K562 (cell line): ENCODE measurements around the gene RPS6KA2. TPM values are rescaled to one million over a fixed set of nuclear protein-coding genes. Genes with fewer than 3 reads are reported as not detected.

ENCODE experiments used
- ATAC-seq: fragments of 200-7000 bp; cut with Tn5 transposase; 3 replicates; pipeline ENCODE4 v1.9.1; 2020; ENCODE audit warnings: moderate library complexity
- BruUV-seq: library from RNA; stranded (reverse); fragments of 400-500 nt; replicated peaks from 2 replicates; lab custom pipeline; 2021; lab: Mats Ljungman, UMichigan
- CTCF ChIA-PET: fragments of 300-600 bp; formaldehyde crosslinking; extraction: SDS; loops from one replicate; lab custom pipeline; 2021; ENCODE audit warnings: low intra/inter-chr PET ratio; lab: Yijun Ruan, JAX
- POLR2A ChIA-PET: fragments of 300-600, 350-650 bp; sonication (Branson Sonifier 250); formaldehyde crosslinking; extraction: SDS; loops from one replicate; lab custom pipeline; 2021; ENCODE audit warnings: antibody characterized with exemption, inconsistent platforms; lab: Yijun Ruan, JAX
- DNase-seq, 4 experiments: peaks; one replicate each; pipeline versions ENCODE4 v3.0.0 to v3.0.0-alpha.2; 2011 to 2018; ENCODE audit warnings: low spot score in 3 of 4, mixed read lengths in 3 of 4; ENCODE audit errors: extremely low read depth in 1 of 4
- FAIRE-seq: peaks from 2 replicates; lab custom pipeline; 2011; peaks lifted over from hg19 to GRCh38; lab: Jason Lieb, UNC
- H2AFZ ChIP-seq: 2 replicates; pipeline ENCODE4 v1.6.0; 2011; ENCODE audit warnings: low read depth, low read length, control low read depth, inconsistent platforms
- H3K27ac ChIP-seq: fragments of 200-600 bp; 3 replicates; pipeline ENCODE4 v1.8.0; 2011; ENCODE audit warnings: low read depth, mild to moderate bottlenecking, control low read depth, inconsistent platforms, low read length, moderate library complexity, mixed read lengths; ENCODE audit errors: extremely low read depth
- H3K27me3 ChIP-seq, 2 experiments: fragments of 300-600 bp in 1 of 2; 2 replicates in 1 of 2; 3 replicates in 1 of 2; pipeline versions ENCODE4 v1.6.0 to v1.8.0; 2011; ENCODE audit warnings: inconsistent platforms in 2 of 2, low read length in 2 of 2, mild to moderate bottlenecking in 1 of 2, mixed read lengths in 1 of 2, moderate library complexity in 1 of 2; ENCODE audit not compliant: control insufficient read depth in 2 of 2, insufficient read depth in 2 of 2
- H3K36me3 ChIP-seq: fragments of 300-600 bp; 3 replicates; pipeline ENCODE4 v1.8.0; 2011; ENCODE audit warnings: mild to moderate bottlenecking, low read length, inconsistent platforms; ENCODE audit not compliant: control insufficient read depth, insufficient read depth
- H3K4me1 ChIP-seq, 2 experiments: fragments of 200-600 bp in 1 of 2; replicated peaks in 1 of 2; 2 replicates in 1 of 2; 3 replicates in 1 of 2; pipeline versions ENCODE4 v1.5.1 to v1.8.0; 2011; ENCODE audit warnings: inconsistent platforms in 2 of 2, low read length in 2 of 2, mild to moderate bottlenecking in 1 of 2, mixed read lengths in 1 of 2, moderate library complexity in 1 of 2; ENCODE audit not compliant: control insufficient read depth in 2 of 2, insufficient read depth in 2 of 2
- H3K4me2 ChIP-seq: 2 replicates; pipeline ENCODE4 v1.6.1; 2011; ENCODE audit warnings: low read length, control low read depth, inconsistent platforms, mixed read lengths; ENCODE audit not compliant: insufficient read depth
- H3K4me3 ChIP-seq: fragments of 200-600 bp; sonication (generic), shearing (Covaris generic); 2 replicates; pipeline ENCODE4 v1.5.1; 2016; ENCODE audit warnings: control low read depth, inconsistent platforms
- H3K79me2 ChIP-seq: fragments of 200-600 bp; 3 replicates; pipeline ENCODE4 v1.8.0; 2011; ENCODE audit warnings: low read length, inconsistent platforms; ENCODE audit not compliant: control insufficient read depth, insufficient read depth
- H3K9ac ChIP-seq, 2 experiments: 2 replicates each; pipeline versions ENCODE4 v1.6.0 to v1.6.1; 2011; ENCODE audit warnings: low read depth in 2 of 2, low read length in 2 of 2, control low read depth in 1 of 2, inconsistent platforms in 1 of 2, mild to moderate bottlenecking in 1 of 2, mixed read lengths in 1 of 2; ENCODE audit not compliant: insufficient read depth in 1 of 2
- H3K9me1 ChIP-seq: one replicate; pipeline ENCODE4 v1.6.0; 2011; ENCODE audit warnings: inconsistent platforms, mild to moderate bottlenecking, low read length, moderate library complexity; ENCODE audit not compliant: control insufficient read depth, insufficient read depth
- H3K9me3 ChIP-seq: replicated peaks from 2 replicates; pipeline ENCODE4 v1.5.1; 2011; ENCODE audit warnings: low read depth, low read length, inconsistent platforms; ENCODE audit not compliant: control insufficient read depth, insufficient read depth
- H4K20me1 ChIP-seq: replicated peaks from 2 replicates; pipeline ENCODE4 v1.6.1; 2011; ENCODE audit warnings: low read length, inconsistent platforms, mixed read lengths; ENCODE audit not compliant: control insufficient read depth, insufficient read depth
- BRF1 ChIP-seq: IDR thresholded peaks from 3 replicates; pipeline ENCODE4 v1.6.1; 2011; ENCODE audit warnings: borderline replicate concordance, mild to moderate bottlenecking; ENCODE audit not compliant: insufficient read length; ENCODE audit errors: extremely low read depth
- FOXA3 ChIP-seq, 2 experiments: fragments of 450-650 bp in 1 of 2; sonication (generic) in 1 of 2; formaldehyde crosslinking; IDR thresholded peaks in 1 of 2; conservative IDR thresholded peaks in 1 of 2; 2 replicates each; pipeline versions ENCODE4 v1.4.0 to v1.8.0; 2020 to 2022; ENCODE audit warnings: mild to moderate bottlenecking in 2 of 2, missing genetic modification reagents in 1 of 2
- HIVEP1 ChIP-seq: fragments of 250-450 bp; sonication (Bioruptor Pico); IDR thresholded peaks from 2 replicates; pipeline ENCODE4 v1.4.0; 2020; ENCODE audit warnings: mild to moderate bottlenecking
- NFXL1 ChIP-seq: fragments of 450-650 bp; formaldehyde crosslinking; IDR thresholded peaks from 2 replicates; pipeline ENCODE4 v1.4.0; 2021; ENCODE audit warnings: mild to moderate bottlenecking
- POLR3A ChIP-seq: IDR thresholded peaks from 2 replicates; pipeline ENCODE4 v1.6.1; 2011; ENCODE audit warnings: borderline replicate concordance, mild to moderate bottlenecking, moderate library complexity; ENCODE audit not compliant: insufficient read length, insufficient read depth; ENCODE audit errors: extremely low read depth
- RBM22 ChIP-seq: fragments of 200-400 bp; formaldehyde crosslinking; IDR thresholded peaks from 2 replicates; pipeline ENCODE4 v1.6.1; 2018; ENCODE audit warnings: low read length, low read depth; ENCODE audit not compliant: poor library complexity, severe bottlenecking
- TAF15 ChIP-seq: fragments of 200-400 bp; formaldehyde crosslinking; IDR thresholded peaks from 2 replicates; pipeline ENCODE4 v1.6.1; 2017; ENCODE audit warnings: mild to moderate bottlenecking, low read depth, low read length, moderate library complexity
- WGBS: fragments of 100-300 bp; shearing (Covaris generic); methylation state at CpG from one replicate; pipeline ENCODE4 v1.1.6; 2016; ENCODE audit warnings: low coverage, mixed read lengths; ENCODE audit not compliant: insufficient coverage; ENCODE audit errors: missing lambda C conversion rate; 5-methylcytosine and 5-hydroxymethylcytosine counted together
- in situ Hi-C: fragments of 300-500 bp; cut with MboI; formaldehyde crosslinking; loops from 4 replicates; pipeline ENCODE4 v1.15.0; 2018; ENCODE audit warnings: inconsistent platforms, mixed read lengths
- intact Hi-C: fragments of 100-400 bp; cut with micrococcal nuclease; formaldehyde crosslinking; loops from 2 replicates; pipeline ENCODE4 v1.14.2; 2022
- polyA plus RNA-seq, 8 experiments: library from polyadenylated mRNA; depleted of rRNA in 4 of 8; stranded (reverse) in 5 of 8; unstranded in 3 of 8; fragments of >200 nt; fragmentation: Nextera tagmentation in 2 of 8; fragmentation: Illumina TruSeq in 1 of 8; extraction: Ambion mirVana in 2 of 8; extraction: Trizol in 1 of 8; gene quantifications; 2 replicates each; pipeline versions ENCODE4 v1.2.1 to v1.2.3, GENCODE V29; 2011 to 2014; ENCODE audit warnings: inconsistent platforms in 1 of 8, missing spikeins in 1 of 8
- total RNA-seq, 7 experiments: library from RNA; depleted of rRNA in 6 of 7; stranded (reverse); fragments of >200 nt in 6 of 7; fragmentation: Illumina TruSeq in 2 of 7; extraction: Trizol in 2 of 7; gene quantifications; 2 replicates each; pipeline versions ENCODE4 v1.2.1 to v1.2.3, GENCODE V29; 2011 to 2021; ENCODE audit warnings: low replicate concordance in 1 of 7
- TF ChIP-seq, protein P1 (sequence below): fragments of 450-650 bp; IDR thresholded peaks from 2 replicates; pipeline ENCODE4 v1.6.1; 2016; ENCODE audit warnings: mild to moderate bottlenecking
- TF ChIP-seq, protein P2 (sequence below): sonication (generic); formaldehyde crosslinking; IDR thresholded peaks from 2 replicates; pipeline ENCODE4 v1.8.1; 2022; ENCODE audit warnings: missing genetic modification reagents
- TF ChIP-seq, protein P3 (sequence below): fragments of 250-450 bp; sonication (Bioruptor Pico); IDR thresholded peaks from 2 replicates; pipeline ENCODE4 v1.5.0; 2021

Gene RPS6KA2
- total and polyA plus RNA-seq, 9 of the 15 experiments (the other 6 are each of a cell fraction or from before 2014, with no cell fraction given): 0.29 to 1.00 (median 0.53) TPM

DNA sequence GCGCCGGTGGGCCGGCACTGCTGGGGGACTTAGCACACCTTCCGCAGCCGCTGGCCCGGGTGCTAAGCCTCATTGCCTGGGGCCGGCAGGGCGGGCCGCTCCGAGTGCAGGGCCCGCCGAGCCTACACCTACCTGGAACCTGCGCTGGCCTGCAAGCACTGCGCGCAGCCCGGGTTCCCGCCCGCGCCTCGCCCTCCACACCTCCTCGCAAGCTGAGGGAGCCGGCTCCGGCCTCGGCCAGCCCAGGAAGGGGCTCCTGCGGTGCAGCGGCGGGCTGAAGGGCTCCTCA lies 233.6 kb downstream of the RPS6KA2 start:
- 31% methylated on average over 24 of the region's 27 CpGs for WGBS
- in situ Hi-C loops (no loop called here), intact Hi-C loops (no loop called here)
- H3K27ac ChIP-seq: no peak overlapping the region
- no peak overlapping the region for H2AFZ ChIP-seq
- peaks cover 42 to 75% of the 10 kb centered on the region in 2 experiments for H3K27me3 ChIP-seq
- no peak for FAIRE-seq
- H3K9ac ChIP-seq: no peak overlapping the region
- peaks cover 0 to 9% of the 10 kb centered on the region in 2 experiments; a peak in 1 of 5 replicates for H3K4me1 ChIP-seq
- H3K79me2 ChIP-seq: no peaks in the 10 kb centered on the region
- POLR2A ChIA-PET: interaction anchor here (0.6 to 1.0 kb wide), 6 partner anchors 13 to 366 kb away, joined by 3 to 5 read pairs (median 4); no protein-coding TSS in a partner anchor
- H4K20me1 ChIP-seq: no peaks in the 10 kb centered on the region
- CTCF ChIA-PET: no interaction called here
- DNase-seq: no peak
- no peaks in the 10 kb centered on the region for H3K9me1 ChIP-seq
- no peaks in the 10 kb centered on the region for H3K36me3 ChIP-seq
- no peak overlapping the region for H3K4me3 ChIP-seq
- TF ChIP-seq RBM22 (no peak), POLR3A (no peak), NFXL1 (CRISPR knock-in tag) (no peak), TAF15 (no peak), HIVEP1 (CRISPR knock-in tag) (no peak), FOXA3 (CRISPR knock-in tag; conservative IDR thresholded peaks at IDR 0.05 in 1 of 2, IDR thresholded peaks at IDR 0.05 in 1 of 2) (no peak), BRF1 (no peak)
- TF ChIP-seq, protein P1, sequence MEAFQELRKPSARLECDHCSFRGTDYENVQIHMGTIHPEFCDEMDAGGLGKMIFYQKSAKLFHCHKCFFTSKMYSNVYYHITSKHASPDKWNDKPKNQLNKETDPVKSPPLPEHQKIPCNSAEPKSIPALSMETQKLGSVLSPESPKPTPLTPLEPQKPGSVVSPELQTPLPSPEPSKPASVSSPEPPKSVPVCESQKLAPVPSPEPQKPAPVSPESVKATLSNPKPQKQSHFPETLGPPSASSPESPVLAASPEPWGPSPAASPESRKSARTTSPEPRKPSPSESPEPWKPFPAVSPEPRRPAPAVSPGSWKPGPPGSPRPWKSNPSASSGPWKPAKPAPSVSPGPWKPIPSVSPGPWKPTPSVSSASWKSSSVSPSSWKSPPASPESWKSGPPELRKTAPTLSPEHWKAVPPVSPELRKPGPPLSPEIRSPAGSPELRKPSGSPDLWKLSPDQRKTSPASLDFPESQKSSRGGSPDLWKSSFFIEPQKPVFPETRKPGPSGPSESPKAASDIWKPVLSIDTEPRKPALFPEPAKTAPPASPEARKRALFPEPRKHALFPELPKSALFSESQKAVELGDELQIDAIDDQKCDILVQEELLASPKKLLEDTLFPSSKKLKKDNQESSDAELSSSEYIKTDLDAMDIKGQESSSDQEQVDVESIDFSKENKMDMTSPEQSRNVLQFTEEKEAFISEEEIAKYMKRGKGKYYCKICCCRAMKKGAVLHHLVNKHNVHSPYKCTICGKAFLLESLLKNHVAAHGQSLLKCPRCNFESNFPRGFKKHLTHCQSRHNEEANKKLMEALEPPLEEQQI: no peak
- TF ChIP-seq, protein P2, sequence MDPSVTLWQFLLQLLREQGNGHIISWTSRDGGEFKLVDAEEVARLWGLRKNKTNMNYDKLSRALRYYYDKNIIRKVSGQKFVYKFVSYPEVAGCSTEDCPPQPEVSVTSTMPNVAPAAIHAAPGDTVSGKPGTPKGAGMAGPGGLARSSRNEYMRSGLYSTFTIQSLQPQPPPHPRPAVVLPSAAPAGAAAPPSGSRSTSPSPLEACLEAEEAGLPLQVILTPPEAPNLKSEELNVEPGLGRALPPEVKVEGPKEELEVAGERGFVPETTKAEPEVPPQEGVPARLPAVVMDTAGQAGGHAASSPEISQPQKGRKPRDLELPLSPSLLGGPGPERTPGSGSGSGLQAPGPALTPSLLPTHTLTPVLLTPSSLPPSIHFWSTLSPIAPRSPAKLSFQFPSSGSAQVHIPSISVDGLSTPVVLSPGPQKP (CRISPR knock-in tag): no peak
- TF ChIP-seq, protein P3, sequence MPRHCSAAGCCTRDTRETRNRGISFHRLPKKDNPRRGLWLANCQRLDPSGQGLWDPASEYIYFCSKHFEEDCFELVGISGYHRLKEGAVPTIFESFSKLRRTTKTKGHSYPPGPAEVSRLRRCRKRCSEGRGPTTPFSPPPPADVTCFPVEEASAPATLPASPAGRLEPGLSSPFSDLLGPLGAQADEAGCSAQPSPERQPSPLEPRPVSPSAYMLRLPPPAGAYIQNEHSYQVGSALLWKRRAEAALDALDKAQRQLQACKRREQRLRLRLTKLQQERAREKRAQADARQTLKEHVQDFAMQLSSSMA (CRISPR knock-in tag): no peak
- H3K4me2 ChIP-seq: no peak overlapping the region
- BruUV-seq: no TSS peak
- H3K9me3 ChIP-seq: no peaks in the 10 kb centered on the region
- ATAC-seq: peak; percentile 37
